ENCODE measurements around the gene CEND1.

DNA sequence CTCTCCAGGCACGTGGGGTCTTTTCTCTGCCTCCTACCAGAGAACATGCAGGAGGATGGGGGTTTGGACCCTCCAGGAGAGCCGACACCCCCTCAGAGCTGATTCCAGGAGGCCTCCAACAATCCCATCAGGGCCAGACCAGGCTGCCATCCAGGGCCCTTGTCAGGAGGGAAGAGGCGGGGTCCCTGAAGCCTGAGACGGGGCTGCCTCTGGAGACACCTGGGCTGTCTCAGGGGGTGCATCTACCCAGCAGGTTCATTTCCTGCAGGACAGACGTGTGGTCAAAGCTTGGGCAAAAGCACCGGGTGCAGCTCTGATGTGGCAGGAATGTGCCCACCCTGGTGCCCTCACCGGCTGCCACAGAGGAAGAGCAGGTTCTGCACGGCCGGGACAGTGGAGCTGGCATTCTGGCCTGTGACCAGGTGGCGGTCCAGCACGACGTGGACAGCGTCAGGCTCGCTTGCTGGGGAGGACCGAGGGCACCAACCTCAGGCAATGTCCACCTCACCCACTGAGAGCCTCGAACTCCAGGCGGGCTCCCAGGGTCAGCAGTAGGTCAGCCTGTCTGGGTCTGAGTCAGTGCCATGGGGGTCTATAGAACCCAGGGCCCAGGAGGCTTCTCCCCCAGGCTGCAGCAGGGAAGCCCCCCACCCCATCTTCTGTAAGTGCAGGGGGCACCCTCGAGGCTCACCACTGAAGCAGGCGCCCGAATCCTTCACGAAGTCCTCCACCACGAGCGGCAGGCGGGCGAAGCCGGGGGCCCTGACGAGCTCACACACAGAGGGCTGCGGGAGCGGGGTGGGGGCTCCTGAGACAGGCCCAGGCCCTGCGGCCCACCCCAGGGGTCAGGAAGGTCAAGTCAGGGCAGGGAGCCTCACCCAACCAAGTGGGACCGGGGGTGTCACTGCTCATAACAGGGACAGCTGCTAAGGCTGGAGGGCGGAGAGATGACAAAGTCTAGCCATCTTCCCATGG, 19.0 kb downstream of the CEND1 start:
- TF ChIP-seq, protein P1, sequence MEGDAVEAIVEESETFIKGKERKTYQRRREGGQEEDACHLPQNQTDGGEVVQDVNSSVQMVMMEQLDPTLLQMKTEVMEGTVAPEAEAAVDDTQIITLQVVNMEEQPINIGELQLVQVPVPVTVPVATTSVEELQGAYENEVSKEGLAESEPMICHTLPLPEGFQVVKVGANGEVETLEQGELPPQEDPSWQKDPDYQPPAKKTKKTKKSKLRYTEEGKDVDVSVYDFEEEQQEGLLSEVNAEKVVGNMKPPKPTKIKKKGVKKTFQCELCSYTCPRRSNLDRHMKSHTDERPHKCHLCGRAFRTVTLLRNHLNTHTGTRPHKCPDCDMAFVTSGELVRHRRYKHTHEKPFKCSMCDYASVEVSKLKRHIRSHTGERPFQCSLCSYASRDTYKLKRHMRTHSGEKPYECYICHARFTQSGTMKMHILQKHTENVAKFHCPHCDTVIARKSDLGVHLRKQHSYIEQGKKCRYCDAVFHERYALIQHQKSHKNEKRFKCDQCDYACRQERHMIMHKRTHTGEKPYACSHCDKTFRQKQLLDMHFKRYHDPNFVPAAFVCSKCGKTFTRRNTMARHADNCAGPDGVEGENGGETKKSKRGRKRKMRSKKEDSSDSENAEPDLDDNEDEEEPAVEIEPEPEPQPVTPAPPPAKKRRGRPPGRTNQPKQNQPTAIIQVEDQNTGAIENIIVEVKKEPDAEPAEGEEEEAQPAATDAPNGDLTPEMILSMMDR (IDR thresholded peaks at IDR 0.05; ENCODE audit: low read depth, low read length) = no peak
- no peak for TF ChIP-seq EZH2phosphoT487 (IDR thresholded peaks at IDR 0.05; ENCODE audit: low read depth)
